HL-60 (cell line): ENCODE data around the gene FRAT1.

Experiments
- GABPA ChIP-seq: IDR thresholded peaks from 2 replicates; pipeline ENCODE4 v1.6.1; 2012; ENCODE audit warnings: low read depth
- POLR2AphosphoS5 ChIP-seq: IDR thresholded peaks from 2 replicates; pipeline ENCODE4 v1.6.1; 2012; ENCODE audit warnings: low read depth
- REST ChIP-seq: IDR thresholded peaks from 2 replicates; pipeline ENCODE4 v1.6.1; 2012; ENCODE audit warnings: low read depth; ENCODE audit not compliant: insufficient replicate concordance
- SPI1 ChIP-seq: IDR thresholded peaks from 2 replicates; pipeline ENCODE4 v1.6.1; 2012; ENCODE audit warnings: low read depth, mild to moderate bottlenecking, borderline replicate concordance
- TF ChIP-seq, protein P1 (sequence below): IDR thresholded peaks from one replicate; pipeline ENCODE4 v1.5.1; 2011; ENCODE audit warnings: low read length, control low read depth, inconsistent platforms; ENCODE audit not compliant: insufficient read depth

GRCh38 chr10:97323501-97323900, 4.4 kb downstream of the FRAT1 start:
- TF ChIP-seq POLR2AphosphoS5 (no peak), REST (no peak), GABPA (no peak), SPI1 (no peak)
- TF ChIP-seq, protein P1, sequence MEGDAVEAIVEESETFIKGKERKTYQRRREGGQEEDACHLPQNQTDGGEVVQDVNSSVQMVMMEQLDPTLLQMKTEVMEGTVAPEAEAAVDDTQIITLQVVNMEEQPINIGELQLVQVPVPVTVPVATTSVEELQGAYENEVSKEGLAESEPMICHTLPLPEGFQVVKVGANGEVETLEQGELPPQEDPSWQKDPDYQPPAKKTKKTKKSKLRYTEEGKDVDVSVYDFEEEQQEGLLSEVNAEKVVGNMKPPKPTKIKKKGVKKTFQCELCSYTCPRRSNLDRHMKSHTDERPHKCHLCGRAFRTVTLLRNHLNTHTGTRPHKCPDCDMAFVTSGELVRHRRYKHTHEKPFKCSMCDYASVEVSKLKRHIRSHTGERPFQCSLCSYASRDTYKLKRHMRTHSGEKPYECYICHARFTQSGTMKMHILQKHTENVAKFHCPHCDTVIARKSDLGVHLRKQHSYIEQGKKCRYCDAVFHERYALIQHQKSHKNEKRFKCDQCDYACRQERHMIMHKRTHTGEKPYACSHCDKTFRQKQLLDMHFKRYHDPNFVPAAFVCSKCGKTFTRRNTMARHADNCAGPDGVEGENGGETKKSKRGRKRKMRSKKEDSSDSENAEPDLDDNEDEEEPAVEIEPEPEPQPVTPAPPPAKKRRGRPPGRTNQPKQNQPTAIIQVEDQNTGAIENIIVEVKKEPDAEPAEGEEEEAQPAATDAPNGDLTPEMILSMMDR, result no peak
